ENCODE data around the gene ZNF24.

Gene ZNF24

GRCh38 chr18:35303610-35304009 lies 40.6 kb downstream of the ZNF24 start:
- DNase-seq (ENCODE audit: low read depth in 2 of 3, low spot score in 1 of 3) = no peak

GRCh38 chr18:35296060-35296459 lies 48.2 kb downstream of the ZNF24 start:
- no peak for DNase-seq (ENCODE audit: low read depth in 2 of 3, low spot score in 1 of 3)

- DNase-seq (ENCODE audit: low read depth in 2 of 3, low spot score in 1 of 3) = no peak
Measured at GRCh38 chr18:35291166-35291565, 53.1 kb downstream of the ZNF24 start.

GRCh38 chr18:35290094-35290735 lies 54.0 kb downstream of the ZNF24 start, which contains the start of gene ZSCAN30:
ZSCAN30 (minus strand) TSS chr18:35290229; CDS start chr18:35264352, 25,877 bp downstream.
- peak; percentile 90 to 98 (median 93) for DNase-seq (ENCODE audit: low read depth in 2 of 3, low spot score in 1 of 3)

DNA sequence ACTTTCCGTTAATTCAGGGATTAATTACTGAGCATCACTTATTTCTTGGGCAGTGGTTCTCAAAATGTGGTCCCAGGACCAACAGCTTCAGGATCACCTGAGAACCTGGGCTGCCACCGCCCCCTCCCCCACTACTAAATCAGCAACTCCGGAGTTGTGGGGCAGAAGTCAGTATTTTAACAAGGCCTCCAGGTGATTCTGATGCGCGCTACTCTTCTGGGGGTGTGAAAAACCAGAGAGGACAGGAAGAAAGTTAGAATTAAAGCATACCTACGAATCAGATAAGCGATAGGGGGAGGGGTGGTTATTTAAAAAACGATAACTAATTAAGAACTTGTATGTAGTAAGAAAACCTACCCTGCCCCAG lies 54.5 kb downstream of the ZNF24 start:
- no peak for DNase-seq (ENCODE audit: low read depth in 2 of 3, low spot score in 1 of 3)

GRCh38 chr18:35289293-35289692 lies 54.9 kb downstream of the ZNF24 start:
- no peak for DNase-seq (ENCODE audit: low read depth in 2 of 3, low spot score in 1 of 3)

DNA sequence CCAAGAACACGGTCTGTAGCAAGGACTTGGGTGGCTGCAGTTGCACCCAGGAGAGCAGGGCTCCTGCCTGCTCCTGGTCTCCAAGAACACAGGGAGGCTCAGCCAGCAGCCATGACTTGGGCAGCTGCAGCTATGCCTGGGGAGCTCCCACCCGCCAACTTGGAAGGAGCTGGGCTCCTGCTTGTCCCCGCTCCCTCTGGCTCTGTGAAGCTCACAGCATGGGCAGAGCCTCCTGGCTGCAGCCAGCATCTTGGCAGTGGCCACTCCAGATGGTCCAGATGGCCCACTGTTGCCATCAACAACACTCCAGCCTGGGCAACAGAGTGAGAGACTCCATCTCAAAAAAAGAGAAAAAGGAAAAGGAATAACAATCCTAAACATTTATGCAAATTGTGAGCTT lies 59.4 kb downstream of the ZNF24 start:
- DNase-seq (ENCODE audit: low read depth in 2 of 3, low spot score in 1 of 3) = no peak

- DNase-seq (ENCODE audit: low read depth in 2 of 3, low spot score in 1 of 3) = no peak
Measured at GRCh38 chr18:35283923-35284794, 60.1 kb downstream of the ZNF24 start.

- no peak for DNase-seq (ENCODE audit: low read depth in 2 of 3, low spot score in 1 of 3)
Measured at GRCh38 chr18:35282353-35282752, 61.9 kb downstream of the ZNF24 start.
